Stimulated activated CD4-positive, alpha-beta T cell treated with anti-CD3 and anti-CD28 coated beads, Interleukin-15, amount 100 ng/mL, for 48 hours (primary cell): ENCODE measurements around the gene DTHD1.
A peak's percentile ranks its signal among the peaks of the same experiment; 100 is the strongest.

ENCODE experiments used
- DNase-seq, 2 donors: peaks; one replicate each; pipeline ENCODE4 v3.0.0-alpha.2; 2020; ENCODE audit warnings: low read depth in 2 of 2

The DTHD1 gene

GRCh38 chr4:36281384-36282106 is at the start of gene DTHD1:
TSS of gene DTHD1 (plus strand) at chr4:36281616. CDS start at chr4:36281759, 143 bp downstream.
- DNase-seq = peak; percentile 25 to 44

- DNase-seq = no peak
Observed at GRCh38 chr4:36233567-36234266, 47.7 kb upstream of the DTHD1 start.

GRCh38 chr4:36235306-36235705 is 46.1 kb upstream of the DTHD1 start:
- no peak for DNase-seq

- no peak for DNase-seq
Observed at GRCh38 chr4:36236159-36236558, 45.3 kb upstream of the DTHD1 start.

GRCh38 chr4:36237366-36238313 is 43.8 kb upstream of the DTHD1 start:
- no peak for DNase-seq

GRCh38 chr4:36241771-36242170 is 39.6 kb upstream of the DTHD1 start:
- no peak for DNase-seq

- DNase-seq = no peak
Observed at GRCh38 chr4:36242629-36243354, 38.6 kb upstream of the DTHD1 start.

GRCh38 chr4:36243355-36244256 is 37.8 kb upstream of the DTHD1 start:
- peak in 1 of 2 donors; percentile 32 for DNase-seq

- DNase-seq = peak; percentile 54 to 66
Observed at GRCh38 chr4:36244257-36245082, 36.9 kb upstream of the DTHD1 start, which contains the start of gene ARAP2. TSS of gene ARAP2 (minus strand) at chr4:36244514. CDS start at chr4:36229486, 15,028 bp downstream.

GRCh38 chr4:36249610-36250009 is 31.8 kb upstream of the DTHD1 start:
- no peak for DNase-seq

GRCh38 chr4:36251983-36252382 is 29.4 kb upstream of the DTHD1 start:
- DNase-seq = no peak

GRCh38 chr4:36254371-36254770 is 27.0 kb upstream of the DTHD1 start:
- DNase-seq = no peak

GRCh38 chr4:36255577-36255976 is 25.8 kb upstream of the DTHD1 start:
- no peak for DNase-seq

- DNase-seq = no peak
Observed at GRCh38 chr4:36256398-36256891, 25.0 kb upstream of the DTHD1 start.

- DNase-seq = no peak
Observed at GRCh38 chr4:36260731-36261130, 20.7 kb upstream of the DTHD1 start.

- no peak for DNase-seq
Observed at GRCh38 chr4:36264207-36264826, 17.1 kb upstream of the DTHD1 start.

- DNase-seq = no peak
Observed at GRCh38 chr4:36267486-36268268, 13.7 kb upstream of the DTHD1 start.

- DNase-seq = no peak
Observed at GRCh38 chr4:36269101-36269500, 12.3 kb upstream of the DTHD1 start.
